Mesothelial cell of epicardium (in vitro differentiated cells): ENCODE measurements around the gene KLHDC8B. TPM values are rescaled to one million over a fixed set of nuclear protein-coding genes. Genes with fewer than 3 reads are reported as not detected.
A peak's percentile ranks its signal among the peaks of the same experiment; 100 is the strongest.

Experiments
- DNase-seq, 2 experiments: peaks; one replicate each; pipeline ENCODE4 v3.0.0; 2021; ENCODE audit warnings: low spot score in 2 of 2; ENCODE audit not compliant: unreplicated experiment in 2 of 2
- H3K27ac Mint-ChIP-seq: 2 replicates; pipeline ENCODE4 v1.8.0; 2021; ENCODE audit warnings: mixed read lengths
- H3K27me3 Mint-ChIP-seq: 2 replicates; pipeline ENCODE4 v1.8.0; 2021; ENCODE audit warnings: low read depth, mixed read lengths
- H3K36me3 Mint-ChIP-seq: 2 replicates; pipeline ENCODE4 v1.8.0; 2021; ENCODE audit warnings: mixed read lengths
- H3K4me1 Mint-ChIP-seq: 2 replicates; pipeline ENCODE4 v1.8.0; 2021; ENCODE audit warnings: mixed read lengths
- H3K4me3 Mint-ChIP-seq: 2 replicates; pipeline ENCODE4 v1.8.0; 2021; ENCODE audit warnings: mild to moderate bottlenecking, moderate library complexity, mixed read lengths
- H3K9me3 Mint-ChIP-seq: 2 replicates; pipeline ENCODE4 v1.8.0; 2021; ENCODE audit warnings: mixed read lengths
- total RNA-seq: library from RNA; stranded (reverse); gene quantifications from 3 replicates; pipeline ENCODE4 v1.2.1, GENCODE V29; 2021
- TF ChIP-seq, protein P1 (sequence below): fragments of 200-600 bp; sonication (generic); IDR thresholded peaks from one replicate; pipeline ENCODE4 v1.5.0; 2021; ENCODE audit warnings: antibody characterized with exemption; ENCODE audit not compliant: unreplicated experiment

Gene KLHDC8B
- total RNA-seq, 1 donor from 2014 or later, result 55.5 TPM

DNA sequence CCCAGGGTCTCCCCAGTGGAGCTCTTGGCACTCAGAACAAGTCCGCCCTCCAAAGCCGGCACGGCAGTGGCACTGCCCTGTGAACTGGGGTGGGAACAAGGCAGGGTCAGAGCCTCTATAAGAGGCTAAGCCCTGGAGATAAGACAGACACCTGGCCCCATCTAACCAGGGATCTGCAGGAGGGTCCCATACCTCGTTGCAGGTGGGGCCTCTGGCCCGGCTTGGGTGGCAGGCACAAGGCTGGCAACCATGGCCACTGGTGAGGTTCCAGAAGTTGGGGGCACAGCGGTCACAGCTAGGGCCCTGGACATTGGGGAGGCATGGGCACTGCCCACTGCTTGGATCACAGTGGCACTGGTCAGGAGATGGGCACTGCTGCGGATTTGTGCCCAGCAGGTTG is 47.2 kb upstream of the KLHDC8B start:
- peaks cover 8% of the 10 kb centered on the region for H3K4me1 Mint-ChIP-seq
- peaks cover 18% of the 10 kb centered on the region for H3K36me3 Mint-ChIP-seq
- H3K4me3 Mint-ChIP-seq, result no peak overlapping the region
- H3K27ac Mint-ChIP-seq, result no peak overlapping the region
- TF ChIP-seq, protein P1, sequence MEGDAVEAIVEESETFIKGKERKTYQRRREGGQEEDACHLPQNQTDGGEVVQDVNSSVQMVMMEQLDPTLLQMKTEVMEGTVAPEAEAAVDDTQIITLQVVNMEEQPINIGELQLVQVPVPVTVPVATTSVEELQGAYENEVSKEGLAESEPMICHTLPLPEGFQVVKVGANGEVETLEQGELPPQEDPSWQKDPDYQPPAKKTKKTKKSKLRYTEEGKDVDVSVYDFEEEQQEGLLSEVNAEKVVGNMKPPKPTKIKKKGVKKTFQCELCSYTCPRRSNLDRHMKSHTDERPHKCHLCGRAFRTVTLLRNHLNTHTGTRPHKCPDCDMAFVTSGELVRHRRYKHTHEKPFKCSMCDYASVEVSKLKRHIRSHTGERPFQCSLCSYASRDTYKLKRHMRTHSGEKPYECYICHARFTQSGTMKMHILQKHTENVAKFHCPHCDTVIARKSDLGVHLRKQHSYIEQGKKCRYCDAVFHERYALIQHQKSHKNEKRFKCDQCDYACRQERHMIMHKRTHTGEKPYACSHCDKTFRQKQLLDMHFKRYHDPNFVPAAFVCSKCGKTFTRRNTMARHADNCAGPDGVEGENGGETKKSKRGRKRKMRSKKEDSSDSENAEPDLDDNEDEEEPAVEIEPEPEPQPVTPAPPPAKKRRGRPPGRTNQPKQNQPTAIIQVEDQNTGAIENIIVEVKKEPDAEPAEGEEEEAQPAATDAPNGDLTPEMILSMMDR, result no peak
- no peak for DNase-seq
- H3K27me3 Mint-ChIP-seq, result no peaks in the 10 kb centered on the region
- no peaks in the 10 kb centered on the region for H3K9me3 Mint-ChIP-seq

DNA sequence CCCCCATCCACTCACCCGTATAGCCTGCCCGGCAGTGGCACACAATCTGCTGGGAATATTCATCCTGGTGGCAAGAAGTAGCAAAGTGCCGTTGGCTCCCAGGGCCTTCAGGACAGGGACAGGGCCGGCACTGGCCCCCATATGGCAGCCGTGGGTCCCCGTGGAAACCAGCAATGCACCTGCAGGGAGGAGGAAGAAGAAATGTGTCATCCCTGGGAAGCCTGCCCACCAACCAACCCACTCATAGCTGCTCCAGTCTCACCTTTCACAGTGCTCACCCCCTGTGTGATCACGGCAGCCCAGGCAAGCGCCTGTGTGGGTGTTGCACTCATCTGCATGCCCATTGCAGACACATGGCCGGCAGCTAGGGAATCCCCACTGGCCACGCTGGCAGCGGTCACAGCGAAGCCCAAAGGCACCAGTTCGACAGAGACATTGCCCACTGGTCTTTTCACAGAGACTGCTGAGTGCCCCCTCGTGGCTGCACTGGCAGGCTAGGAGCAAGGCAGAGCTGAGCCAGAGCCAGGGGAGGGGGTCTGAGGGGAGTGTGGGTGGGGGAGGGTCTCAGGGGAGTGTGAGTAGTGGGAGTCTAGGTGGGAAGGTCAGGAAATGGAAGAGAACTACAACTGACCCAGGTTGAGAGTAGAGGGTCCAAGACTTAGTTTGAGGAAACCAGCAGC is 46.3 kb upstream of the KLHDC8B start:
- Mint-ChIP-seq H3K36me3 (peaks cover 23% of the 10 kb centered on the region), H3K4me3 (no peak overlapping the region), H3K27ac (no peak overlapping the region), H3K9me3 (no peaks in the 10 kb centered on the region), H3K27me3 (no peaks in the 10 kb centered on the region), H3K4me1 (no peaks in the 10 kb centered on the region)
- TF ChIP-seq, protein P1, result no peak
- no peak for DNase-seq

DNA sequence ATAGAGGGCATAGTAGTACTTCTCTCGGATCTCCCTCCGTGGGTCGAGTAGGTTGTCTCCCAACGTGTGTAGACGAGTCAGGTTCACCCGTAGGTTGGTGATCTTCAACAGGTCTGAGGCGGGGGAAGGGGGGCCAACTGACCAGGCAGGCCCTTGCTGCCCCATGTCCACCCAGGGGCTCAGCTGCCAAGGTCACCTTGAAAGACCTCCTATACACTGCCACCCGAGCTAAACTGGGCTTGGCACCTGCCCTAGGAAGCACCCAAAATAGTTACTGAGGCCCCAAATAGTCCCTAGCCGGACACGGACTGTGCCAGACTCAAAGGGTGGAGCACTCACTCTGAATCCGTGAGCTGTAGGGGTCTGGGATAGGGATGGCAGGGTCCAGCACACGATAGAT is 40.4 kb upstream of the KLHDC8B start:
- H3K36me3 Mint-ChIP-seq, result peaks cover 19% of the 10 kb centered on the region
- no peak for DNase-seq
- no peak overlapping the region for H3K27ac Mint-ChIP-seq
- H3K9me3 Mint-ChIP-seq, result no peaks in the 10 kb centered on the region
- peak overlapping the region; percentile 92 for H3K4me3 Mint-ChIP-seq
- no peaks in the 10 kb centered on the region for H3K27me3 Mint-ChIP-seq
- peaks cover 14% of the 10 kb centered on the region for H3K4me1 Mint-ChIP-seq
- TF ChIP-seq, protein P1, result no peak

DNA sequence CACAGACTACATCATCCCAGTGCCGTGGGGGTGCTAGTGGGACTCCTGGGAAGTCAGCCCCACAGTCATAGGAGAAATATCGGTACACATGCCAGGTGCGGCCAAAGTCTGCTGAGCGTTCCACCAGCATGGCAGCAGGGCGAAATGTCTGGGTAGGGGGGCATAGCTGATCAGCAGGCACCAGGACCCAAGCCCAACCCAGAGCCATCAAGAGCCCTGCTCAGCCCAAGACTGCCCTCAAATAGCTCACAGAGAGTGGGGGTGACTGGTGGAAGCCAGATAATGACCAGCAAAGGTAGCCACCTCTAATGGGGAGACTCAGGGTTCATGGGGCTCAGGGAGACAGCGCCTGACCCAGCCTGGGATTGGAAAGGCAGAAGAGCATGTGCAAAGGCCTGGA is 39.8 kb upstream of the KLHDC8B start:
- no peak for DNase-seq
- TF ChIP-seq, protein P1, result no peak
- H3K4me1 Mint-ChIP-seq, result peaks cover 14% of the 10 kb centered on the region
- H3K4me3 Mint-ChIP-seq, result peak overlapping the region; percentile 92
- peak overlapping the region; percentile 97 for H3K27ac Mint-ChIP-seq
- no peaks in the 10 kb centered on the region for H3K27me3 Mint-ChIP-seq
- H3K9me3 Mint-ChIP-seq, result no peaks in the 10 kb centered on the region
- H3K36me3 Mint-ChIP-seq, result peaks cover 18% of the 10 kb centered on the region

DNA sequence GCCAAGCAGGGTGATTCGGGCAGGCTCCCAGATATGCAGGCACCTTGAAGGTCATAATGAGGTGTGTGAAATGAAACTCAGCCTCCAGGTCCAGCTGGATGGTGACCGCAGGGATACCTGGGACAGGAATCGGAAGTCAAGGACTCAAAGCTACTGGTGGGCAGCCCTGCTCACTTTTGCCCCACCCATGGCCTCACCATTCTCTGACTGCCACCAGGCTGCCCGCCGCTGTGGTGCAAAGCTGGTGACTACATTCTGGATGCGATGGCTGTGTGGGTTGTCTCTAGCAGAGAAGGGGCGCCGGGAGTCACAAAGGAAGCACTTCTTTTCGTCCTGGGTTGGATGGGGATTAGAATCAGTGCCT is 39.3 kb upstream of the KLHDC8B start:
- no peaks in the 10 kb centered on the region for H3K9me3 Mint-ChIP-seq
- no peaks in the 10 kb centered on the region for H3K27me3 Mint-ChIP-seq
- H3K27ac Mint-ChIP-seq, result peak overlapping the region; percentile 97
- no peak for DNase-seq
- peaks cover 16% of the 10 kb centered on the region for H3K36me3 Mint-ChIP-seq
- TF ChIP-seq, protein P1, result no peak
- peaks cover 14% of the 10 kb centered on the region for H3K4me1 Mint-ChIP-seq
- H3K4me3 Mint-ChIP-seq, result peak overlapping the region; percentile 92
